Stomach (tissue), 9 donors: ENCODE measurements around the gene SMIM35. TPM values are rescaled to one million over a fixed set of nuclear protein-coding genes. Genes with fewer than 3 reads are reported as not detected.

Source experiments
- DNase-seq, 2 donors: peaks; one replicate each; pipeline versions ENCODE4 v3.0.0 to v3.0.0-alpha.2; 2013 to 2019
- H3K27ac ChIP-seq, 5 donors: fragments of 200-600 bp in 4 of 5; sonication (generic) in 4 of 5; one replicate each; pipeline ENCODE4 v1.5.1; 2013 to 2019; ENCODE audit warnings: mild to moderate bottlenecking in 1 of 5, moderate library complexity in 1 of 5
- H3K27me3 ChIP-seq, 3 donors: fragments of 200-600 bp; sonication (generic); one replicate each; pipeline ENCODE4 v1.5.1; 2017 to 2019; ENCODE audit warnings: mixed run types in 1 of 3
- H3K36me3 ChIP-seq, 4 donors: fragments of 200-600 bp; sonication (generic); 1 replicate in 3 of 4; 2 replicates in 1 of 4; pipeline ENCODE4 v1.5.1; 2016 to 2019
- H3K4me1 ChIP-seq, 4 donors: fragments of 200-600 bp; sonication (generic); one replicate each; pipeline ENCODE4 v1.5.1; 2016 to 2019
- H3K4me3 ChIP-seq, 4 donors: fragments of 200-600 bp; sonication (generic) in 3 of 4; one replicate each; pipeline ENCODE4 v1.5.1; 2016 to 2019; ENCODE audit warnings: mild to moderate bottlenecking in 1 of 4
- H3K9me3 ChIP-seq, 4 donors: fragments of 200-600 bp; sonication (generic); one replicate each; pipeline ENCODE4 v1.5.1; 2016 to 2019
- EP300 ChIP-seq: sonication (generic); formaldehyde crosslinking; IDR thresholded peaks from one replicate; pipeline ENCODE4 v1.6.1; 2017; ENCODE audit warnings: antibody characterized with exemption
- POLR2A ChIP-seq, 4 donors: fragments of 450-650 bp; IDR thresholded peaks; one replicate each; pipeline ENCODE4 v1.6.1; 2016; ENCODE audit warnings: antibody characterized with exemption in 4 of 4, control low read depth in 2 of 4, mild to moderate bottlenecking in 1 of 4, moderate library complexity in 1 of 4
- POLR2AphosphoS5 ChIP-seq, 3 donors: sonication (generic); formaldehyde crosslinking; IDR thresholded peaks; one replicate each; pipeline ENCODE4 v1.6.1; 2016; ENCODE audit warnings: antibody characterized with exemption in 3 of 3
- WGBS, 5 donors: extraction: QIAGEN DNeasy Blood & Tissue Kit in 3 of 5; methylation state at CpG; one replicate each; pipeline versions ENCODE4 v1.1.5 to v1.1.7; 2013 to 2018; 5-methylcytosine and 5-hydroxymethylcytosine counted together
- intact Hi-C: fragments of 100-400 bp; cut with DNase I; formaldehyde crosslinking; loops from one replicate; pipeline ENCODE4 v1.15.1; 2023; ENCODE audit warnings: low total_unique reads
- polyA plus RNA-seq, 3 donors: library from polyadenylated mRNA; stranded (reverse); fragments of 200-250 nt; gene quantifications; one replicate each; pipeline ENCODE4 v1.2.3, GENCODE V29; 2013
- total RNA-seq, 5 donors: library from RNA; depleted of rRNA; stranded (reverse); fragments of >200 nt; gene quantifications; one replicate each; pipeline versions ENCODE4 v1.1.0 to v1.2.3, GENCODE V29; 2014 to 2016
- TF ChIP-seq, protein P1 (sequence below), 7 experiments: fragments of 450-650 bp in 4 of 7; fragments of 200-600 bp in 3 of 7; sonication (generic) in 3 of 7; IDR thresholded peaks; one replicate each; pipeline ENCODE4 v1.5.1; 2016 to 2019; ENCODE audit warnings: antibody characterized with exemption in 7 of 7, control low read depth in 2 of 7, mild to moderate bottlenecking in 1 of 7
- donor health status: healthy with polysubstance abuse.
- donor health status: Bipolar disorder and iron deficiency.
- donor health status: healthy.

SMIM35 gene
- total and polyA plus RNA-seq, 8 donors = 0.03 TPM; not detected in 7

DNA sequence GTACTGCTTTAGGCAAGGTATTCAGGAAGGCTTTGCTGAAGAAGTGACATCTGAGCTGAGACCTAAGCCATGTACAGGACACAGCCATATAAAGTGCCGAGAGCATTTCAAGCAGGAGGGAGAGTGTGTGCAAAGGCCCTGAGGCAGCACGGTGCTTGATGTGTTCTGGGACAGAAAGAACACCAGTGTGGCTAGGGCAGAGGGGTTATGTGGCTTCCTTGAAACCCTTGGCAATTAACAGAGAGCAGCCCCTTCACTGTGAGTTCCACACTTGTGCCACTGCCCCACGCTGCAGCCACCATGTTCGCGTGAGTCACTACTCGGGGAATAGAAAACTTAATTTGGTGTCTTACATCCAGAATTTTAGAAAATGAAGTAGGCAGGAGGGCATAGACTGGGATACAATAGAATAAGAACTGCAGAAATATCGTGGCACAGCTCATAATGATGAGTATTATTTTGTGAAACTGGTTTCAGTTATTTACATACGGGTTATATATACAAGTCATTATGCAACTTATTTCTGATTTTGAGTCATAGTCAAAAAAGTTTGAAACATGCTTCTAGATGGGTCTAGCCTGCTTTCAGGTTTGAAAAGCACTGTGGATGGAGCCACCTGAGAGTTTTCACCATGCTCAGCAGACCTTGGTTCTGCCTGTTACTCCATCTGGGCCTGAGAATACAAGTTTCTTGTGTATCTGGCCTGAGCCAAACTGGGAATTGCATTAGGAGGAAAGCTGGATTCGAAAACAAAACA lies 88.8 kb downstream of the SMIM35 start:
- Histone ChIP-seq H3K27me3 (no peaks in the 10 kb centered on the region), H3K4me3 (no peak overlapping the region), H3K4me1 (peaks cover 0 to 39% (median 10%) of the 10 kb centered on the region in 4 donors), H3K27ac (peak overlapping the region in 1 of 5 donors; percentile 8), H3K9me3 (no peaks in the 10 kb centered on the region), H3K36me3 (peaks cover 0 to 57% (median 19%) of the 10 kb centered on the region in 4 donors)
- 84 to 89% (median 87%) methylated on average over 9 of the region's 9 CpGs for WGBS, 5 donors
- TF ChIP-seq POLR2AphosphoS5 (IDR thresholded peaks at IDR 0.05) = no peak
- TF ChIP-seq EP300 = no peak
- TF ChIP-seq POLR2A (IDR thresholded peaks at IDR 0.05) = no peak
- TF ChIP-seq, protein P1, sequence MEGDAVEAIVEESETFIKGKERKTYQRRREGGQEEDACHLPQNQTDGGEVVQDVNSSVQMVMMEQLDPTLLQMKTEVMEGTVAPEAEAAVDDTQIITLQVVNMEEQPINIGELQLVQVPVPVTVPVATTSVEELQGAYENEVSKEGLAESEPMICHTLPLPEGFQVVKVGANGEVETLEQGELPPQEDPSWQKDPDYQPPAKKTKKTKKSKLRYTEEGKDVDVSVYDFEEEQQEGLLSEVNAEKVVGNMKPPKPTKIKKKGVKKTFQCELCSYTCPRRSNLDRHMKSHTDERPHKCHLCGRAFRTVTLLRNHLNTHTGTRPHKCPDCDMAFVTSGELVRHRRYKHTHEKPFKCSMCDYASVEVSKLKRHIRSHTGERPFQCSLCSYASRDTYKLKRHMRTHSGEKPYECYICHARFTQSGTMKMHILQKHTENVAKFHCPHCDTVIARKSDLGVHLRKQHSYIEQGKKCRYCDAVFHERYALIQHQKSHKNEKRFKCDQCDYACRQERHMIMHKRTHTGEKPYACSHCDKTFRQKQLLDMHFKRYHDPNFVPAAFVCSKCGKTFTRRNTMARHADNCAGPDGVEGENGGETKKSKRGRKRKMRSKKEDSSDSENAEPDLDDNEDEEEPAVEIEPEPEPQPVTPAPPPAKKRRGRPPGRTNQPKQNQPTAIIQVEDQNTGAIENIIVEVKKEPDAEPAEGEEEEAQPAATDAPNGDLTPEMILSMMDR (IDR thresholded peaks at IDR 0.05) = no peak
- DNase-seq = no peak
- intact Hi-C loops = no loop called here

GRCh38 chr11:117997406-117997805 lies 89.4 kb downstream of the SMIM35 start:
- Histone ChIP-seq H3K27me3 (no peaks in the 10 kb centered on the region), H3K27ac (peak overlapping the region in 1 of 5 donors; percentile 8), H3K36me3 (peaks cover 0 to 58% (median 19%) of the 10 kb centered on the region in 4 donors), H3K4me1 (peaks cover 0 to 37% (median 8%) of the 10 kb centered on the region in 4 donors), H3K4me3 (no peak overlapping the region), H3K9me3 (no peaks in the 10 kb centered on the region)
- intact Hi-C loops = no loop called here
- 85 to 96% (median 90%) methylated on average over 2 of the region's 2 CpGs for WGBS, 5 donors
- no peak for DNase-seq
- no peak for TF ChIP-seq POLR2AphosphoS5 (IDR thresholded peaks at IDR 0.05)
- TF ChIP-seq EP300 = no peak
- no peak for TF ChIP-seq POLR2A (IDR thresholded peaks at IDR 0.05)
- TF ChIP-seq, protein P1 (IDR thresholded peaks at IDR 0.05) = no peak

GRCh38 chr11:117996058-117996457 lies 90.7 kb downstream of the SMIM35 start:
- Histone ChIP-seq H3K36me3 (peaks cover 0 to 58% (median 19%) of the 10 kb centered on the region in 4 donors), H3K4me1 (peaks cover 0 to 32% (median 4%) of the 10 kb centered on the region in 4 donors), H3K9me3 (no peaks in the 10 kb centered on the region), H3K27me3 (no peaks in the 10 kb centered on the region), H3K4me3 (no peak overlapping the region), H3K27ac (no peak overlapping the region)
- intact Hi-C loops = no loop called here
- TF ChIP-seq, protein P1 (IDR thresholded peaks at IDR 0.05) = no peak
- DNase-seq = no peak
- WGBS, 5 donors = 88 to 100% (median 95%) methylated on average over 1 to 4 of the region's 4 CpGs

GRCh38 chr11:117995472-117995871 lies 91.3 kb downstream of the SMIM35 start:
- H3K36me3 ChIP-seq = peaks cover 0 to 58% (median 19%) of the 10 kb centered on the region in 4 donors
- 91 to 97% (median 93%) methylated on average over 10 to 11 of the region's 11 CpGs for WGBS, 5 donors
- no peaks in the 10 kb centered on the region for H3K27me3 ChIP-seq
- TF ChIP-seq POLR2AphosphoS5 (IDR thresholded peaks at IDR 0.05) (no peak), POLR2A (IDR thresholded peaks at IDR 0.05) (no peak), EP300 (no peak)
- TF ChIP-seq, protein P1 (IDR thresholded peaks at IDR 0.05) = no peak
- intact Hi-C loops = no loop called here
- DNase-seq = no peak
- peaks cover 0 to 27% (median 3%) of the 10 kb centered on the region in 4 donors for H3K4me1 ChIP-seq
- no peaks in the 10 kb centered on the region for H3K9me3 ChIP-seq
- H3K27ac ChIP-seq = no peak overlapping the region
- no peak overlapping the region for H3K4me3 ChIP-seq
